Smooth muscle cell (in vitro differentiated cells): Measurements from ENCODE around the gene OLFML2A. TPM values are rescaled to one million over a fixed set of nuclear protein-coding genes. Genes with fewer than 3 reads are reported as not detected.

Experiments used
- DNase-seq: peaks from one replicate; lab custom pipeline; 2025; ENCODE audit not compliant: unreplicated experiment; lab: John Stamatoyannopoulos, UW
- H2AFZ ChIP-seq: fragments of 200-600 bp; sonication (generic); 2 replicates; pipeline ENCODE4 v1.6.0; 2016; ENCODE audit warnings: antibody characterized with exemption, low read depth, mild to moderate bottlenecking
- H3F3A ChIP-seq: fragments of 200-600 bp; sonication (generic); 2 replicates; pipeline ENCODE4 v1.6.0; 2017; ENCODE audit warnings: antibody characterized with exemption, low read depth
- H3K27ac ChIP-seq: fragments of 200-600 bp; sonication (generic); 2 replicates; pipeline ENCODE4 v1.5.1; 2016; ENCODE audit warnings: low read depth, mild to moderate bottlenecking
- H3K27me3 ChIP-seq: fragments of 200-600 bp; sonication (generic); 2 replicates; pipeline ENCODE4 v1.6.1; 2016; ENCODE audit warnings: low read depth, mild to moderate bottlenecking
- H3K36me3 ChIP-seq: fragments of 200-600 bp; sonication (generic); 2 replicates; pipeline ENCODE4 v1.5.1; 2016; ENCODE audit warnings: low read depth
- H3K4me1 ChIP-seq: fragments of 200-600 bp; sonication (generic); 2 replicates; pipeline ENCODE4 v1.5.1; 2016; ENCODE audit warnings: low read depth
- H3K4me2 ChIP-seq: fragments of 200-600 bp; sonication (generic); 2 replicates; pipeline ENCODE4 v1.6.0; 2016; ENCODE audit warnings: mild to moderate bottlenecking
- H3K4me3 ChIP-seq: fragments of 200-600 bp; sonication (generic); 2 replicates; pipeline ENCODE4 v1.5.1; 2016; ENCODE audit warnings: mild to moderate bottlenecking
- H3K79me2 ChIP-seq: fragments of 200-600 bp; sonication (generic); 2 replicates; pipeline ENCODE4 v1.6.0; 2016; ENCODE audit warnings: low read depth, mild to moderate bottlenecking
- H3K9ac ChIP-seq: fragments of 200-600 bp; sonication (generic); 2 replicates; pipeline ENCODE4 v1.6.0; 2016; ENCODE audit warnings: low read depth
- H3K9me3 ChIP-seq: fragments of 200-600 bp; sonication (generic); replicated peaks from 2 replicates; pipeline ENCODE4 v1.5.1; 2016; ENCODE audit warnings: low read depth
- H4K20me1 ChIP-seq: fragments of 200-600 bp; sonication (generic); 2 replicates; pipeline ENCODE4 v1.6.0; 2016; ENCODE audit warnings: low read depth
- whole genome bisulfite sequencing: methylation state at CpG from one replicate; pipeline ENCODE4 v1.1.7; 2016; ENCODE audit warnings: low lambda C conversion rate; 5-methylcytosine and 5-hydroxymethylcytosine counted together
- polyA plus RNA-seq: library from polyadenylated mRNA; unstranded; fragments of >200 nt; fragmentation: Nextera tagmentation; extraction: Ambion mirVana; gene quantifications from 2 replicates; pipeline ENCODE4 v1.2.1, GENCODE V29; 2016
- total RNA-seq: library from RNA; depleted of rRNA; stranded (reverse); fragments of >200 nt; gene quantifications from 2 replicates; pipeline ENCODE4 v1.2.3, GENCODE V29; 2014
- TF ChIP-seq, protein P1 (sequence below): fragments of 200-600 bp; sonication (generic); IDR thresholded peaks from 2 replicates; pipeline ENCODE4 v1.5.1; 2017; ENCODE audit warnings: borderline replicate concordance, mild to moderate bottlenecking, antibody characterized with exemption; ENCODE audit not compliant: insufficient read depth, poor library complexity, severe bottlenecking

OLFML2A gene
- total and polyA plus RNA-seq, 2 experiments from 2014 or later, result 3.5 to 17.0 TPM

DNA sequence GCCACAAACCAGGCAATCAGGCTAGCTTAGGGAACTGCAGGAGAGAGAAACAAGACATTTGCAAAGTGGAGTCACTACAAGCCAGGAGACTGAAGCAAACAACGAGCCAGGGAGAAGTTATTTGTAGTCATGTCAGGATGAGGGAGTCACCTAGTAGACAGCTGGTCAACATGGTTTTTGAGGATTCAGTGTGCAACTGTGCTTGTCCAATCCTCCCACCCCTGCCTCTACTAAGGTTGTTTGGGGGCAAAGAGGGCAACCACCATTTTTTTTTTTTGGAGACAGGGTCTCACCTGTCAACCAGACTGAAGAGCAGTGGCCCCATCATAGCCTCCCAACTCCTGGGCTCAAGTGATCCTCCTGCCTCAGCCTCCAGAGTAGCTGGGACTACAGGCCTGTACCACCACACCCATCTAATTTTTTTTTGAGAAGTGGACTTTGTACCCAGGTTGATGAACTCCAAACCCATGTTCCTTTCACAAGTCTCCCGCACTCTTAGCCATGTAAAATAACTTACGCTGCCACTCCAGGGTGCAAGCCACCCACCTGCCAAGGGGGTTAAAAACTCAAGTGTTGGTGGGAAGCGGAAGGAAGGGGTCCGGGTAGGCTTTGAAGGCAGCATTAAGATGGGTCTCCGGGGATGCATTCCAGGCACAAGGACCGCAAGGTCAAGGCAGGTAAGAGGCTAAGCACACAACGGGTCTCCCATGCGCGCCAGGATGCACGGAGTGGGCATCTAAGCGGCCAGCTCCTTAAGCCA, 83.8 kb downstream of the OLFML2A start:
- Histone ChIP-seq H3K4me2 (peak overlapping the region; percentile 95), H3K36me3 (peaks cover 4% of the 10 kb centered on the region), H2AFZ (no peak overlapping the region), H3K27me3 (no peaks in the 10 kb centered on the region), H3K27ac (peak overlapping the region; percentile 96), H3K9me3 (no peaks in the 10 kb centered on the region), H3K79me2 (peaks cover 31% of the 10 kb centered on the region), H3F3A (peaks cover 12% of the 10 kb centered on the region), H3K9ac (peak overlapping the region; percentile 95), H3K4me3 (peak overlapping the region; percentile 97), H4K20me1 (peaks cover 56% of the 10 kb centered on the region), H3K4me1 (peaks cover 18% of the 10 kb centered on the region)
- DNase-seq, result no peak
- TF ChIP-seq, protein P1, sequence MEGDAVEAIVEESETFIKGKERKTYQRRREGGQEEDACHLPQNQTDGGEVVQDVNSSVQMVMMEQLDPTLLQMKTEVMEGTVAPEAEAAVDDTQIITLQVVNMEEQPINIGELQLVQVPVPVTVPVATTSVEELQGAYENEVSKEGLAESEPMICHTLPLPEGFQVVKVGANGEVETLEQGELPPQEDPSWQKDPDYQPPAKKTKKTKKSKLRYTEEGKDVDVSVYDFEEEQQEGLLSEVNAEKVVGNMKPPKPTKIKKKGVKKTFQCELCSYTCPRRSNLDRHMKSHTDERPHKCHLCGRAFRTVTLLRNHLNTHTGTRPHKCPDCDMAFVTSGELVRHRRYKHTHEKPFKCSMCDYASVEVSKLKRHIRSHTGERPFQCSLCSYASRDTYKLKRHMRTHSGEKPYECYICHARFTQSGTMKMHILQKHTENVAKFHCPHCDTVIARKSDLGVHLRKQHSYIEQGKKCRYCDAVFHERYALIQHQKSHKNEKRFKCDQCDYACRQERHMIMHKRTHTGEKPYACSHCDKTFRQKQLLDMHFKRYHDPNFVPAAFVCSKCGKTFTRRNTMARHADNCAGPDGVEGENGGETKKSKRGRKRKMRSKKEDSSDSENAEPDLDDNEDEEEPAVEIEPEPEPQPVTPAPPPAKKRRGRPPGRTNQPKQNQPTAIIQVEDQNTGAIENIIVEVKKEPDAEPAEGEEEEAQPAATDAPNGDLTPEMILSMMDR, result no peak
- WGBS, result 8% methylated on average over 12 of the region's 12 CpGs

DNA sequence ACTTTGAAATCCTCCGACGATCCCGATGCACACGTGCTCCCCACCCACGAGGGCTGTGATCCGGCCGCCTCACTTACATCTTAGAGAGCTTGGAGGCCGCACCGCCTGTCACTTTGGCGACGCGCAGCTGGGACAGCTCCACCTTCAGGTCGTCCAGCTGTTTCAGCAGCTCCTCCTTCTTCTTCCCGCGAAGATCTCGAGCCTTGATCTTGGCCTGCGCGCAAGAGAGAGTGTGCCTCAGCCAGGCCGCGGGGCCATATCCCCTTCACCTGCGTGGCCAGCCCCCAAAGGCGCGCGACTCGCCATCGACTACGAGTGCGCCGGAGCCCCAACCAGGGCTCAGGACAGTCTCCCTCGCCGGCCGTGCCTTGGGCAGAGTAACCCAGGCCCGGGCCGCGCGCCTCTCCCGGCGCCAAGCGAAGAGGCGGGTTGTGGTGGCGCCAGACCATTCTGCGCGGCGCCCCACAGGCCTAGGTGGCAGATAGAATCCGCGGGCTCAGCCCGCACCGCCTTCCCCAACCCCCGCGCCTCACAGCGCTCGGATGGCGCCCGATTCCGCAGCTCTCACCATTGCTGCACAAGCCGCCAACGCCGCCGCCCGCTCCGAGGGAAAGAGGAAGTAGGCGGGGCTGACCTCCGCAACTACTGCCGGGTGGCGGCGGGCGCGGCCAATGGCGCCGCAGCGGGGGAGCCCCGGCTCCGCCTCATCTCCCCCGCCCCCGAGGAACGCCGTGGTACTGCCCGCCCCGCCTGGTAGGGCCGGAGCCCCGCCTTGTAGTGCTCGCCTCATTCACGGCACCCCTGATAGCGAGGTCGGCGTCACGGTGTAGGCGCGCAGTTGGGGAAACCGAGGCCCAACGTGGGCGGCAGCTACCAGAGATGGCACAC, 84.7 kb downstream of the OLFML2A start, which contains the start of the genes ARPC5L and RPL35:
Gene ARPC5L, plus strand, starts transcription at position 789 of the 888 bp plus-strand sequence. CDS start 7,161 bp downstream, outside the sequence.
Gene RPL35, minus strand, starts transcription at position 616 of the 888 bp plus-strand sequence. Its CDS starts 45 bp downstream, at position 571.
- H3K27ac ChIP-seq, result peak within 1 kb of the TSS; percentile 96
- no peaks in the 10 kb centered on the region for H3K9me3 ChIP-seq
- H3K36me3 ChIP-seq, result peaks cover 4% of the 10 kb centered on the region
- H3K4me3 ChIP-seq, result peak within 1 kb of the TSS; percentile 97
- peak within 1 kb of the TSS; percentile 95 for H3K4me2 ChIP-seq
- no peaks in the 10 kb centered on the region for H3K27me3 ChIP-seq
- peak within 1 kb of the TSS; percentile 95 for H3K9ac ChIP-seq
- peak within 1 kb of the TSS; percentile 92 for H2AFZ ChIP-seq
- H3F3A ChIP-seq, result peaks cover 12% of the 10 kb centered on the region
- TF ChIP-seq, protein P1, result peak; percentile 29
- WGBS, result under 1% methylated on average over 79 of the region's 92 CpGs
- peaks cover 18% of the 10 kb centered on the region for H3K4me1 ChIP-seq
- H4K20me1 ChIP-seq, result peaks cover 50% of the 10 kb centered on the region
- DNase-seq, result peak; percentile 72
- peaks cover 31% of the 10 kb centered on the region for H3K79me2 ChIP-seq

DNA sequence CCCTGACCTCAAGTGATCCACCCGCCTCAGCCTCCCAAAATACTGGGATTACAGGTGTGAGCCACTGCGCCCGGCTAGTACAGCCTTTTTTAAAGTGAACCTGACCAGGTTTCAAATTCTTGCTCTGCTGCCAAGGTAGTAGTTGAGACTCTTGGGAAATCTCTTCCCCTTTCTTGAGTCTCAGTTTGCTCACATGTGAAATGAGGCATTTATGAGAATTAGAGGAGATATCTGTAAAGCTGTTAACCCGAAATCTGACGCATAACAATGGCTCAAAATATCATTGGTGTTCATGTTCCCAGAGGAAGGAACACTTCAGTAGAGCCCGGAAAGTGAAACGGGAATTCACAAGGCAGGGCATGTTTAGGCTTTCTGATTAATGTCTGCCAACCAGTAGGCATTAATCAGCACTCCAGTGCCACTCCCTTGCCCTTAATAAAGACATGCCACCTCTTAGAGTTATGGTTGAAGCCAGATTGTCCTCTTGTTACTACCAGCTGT, 86.5 kb downstream of the OLFML2A start:
- Histone ChIP-seq H3F3A (peaks cover 21% of the 10 kb centered on the region), H3K4me2 (no peak overlapping the region), H3K79me2 (peaks cover 42% of the 10 kb centered on the region), H3K27ac (no peak overlapping the region), H2AFZ (no peak overlapping the region), H3K9me3 (no peaks in the 10 kb centered on the region), H3K9ac (no peak overlapping the region), H3K36me3 (peaks cover 4% of the 10 kb centered on the region), H3K27me3 (no peaks in the 10 kb centered on the region), H3K4me3 (no peak overlapping the region), H3K4me1 (peaks cover 22% of the 10 kb centered on the region), H4K20me1 (peaks cover 32% of the 10 kb centered on the region)
- TF ChIP-seq, protein P1, result no peak
- no peak for DNase-seq
- WGBS, result 95% methylated on average over 7 of the region's 7 CpGs

Other genes with a start within 250 kb of the OLFML2A start
- gene NR6A1, start 5.8 kb upstream of the OLFML2A start, total RNA-seq, result 0.31 and 1.5 TPM in 2 replicates
- gene NR6A1, start 5.8 kb upstream of the OLFML2A start, polyA plus RNA-seq, result 0.17 and 0.28 TPM in 2 replicates
- not detected in 2 replicates for gene WDR38, start 76.3 kb downstream of the OLFML2A start, total RNA-seq
- gene WDR38, start 76.3 kb downstream of the OLFML2A start, polyA plus RNA-seq, result 0.41 TPM in 1 of 2 replicates, not detected in the other
- gene RPL35, start 84.8 kb downstream of the OLFML2A start, total RNA-seq, result 1,579 and 1,932 TPM in 2 replicates
- 1,321 and 1,396 TPM in 2 replicates for gene RPL35, start 84.8 kb downstream of the OLFML2A start, polyA plus RNA-seq
- gene ARPC5L, start 85.0 kb downstream of the OLFML2A start, total RNA-seq, result 20.9 and 30.4 TPM in 2 replicates
- 69.8 and 83.9 TPM in 2 replicates for gene ARPC5L, start 85.0 kb downstream of the OLFML2A start, polyA plus RNA-seq
- gene GOLGA1, start 163.9 kb downstream of the OLFML2A start, total RNA-seq, result 11.0 and 11.2 TPM in 2 replicates
- 6.8 and 12.4 TPM in 2 replicates for gene GOLGA1, start 163.9 kb downstream of the OLFML2A start, polyA plus RNA-seq